CD4-positive, alpha-beta T cell (primary cell): ENCODE measurements around the gene ZNF628. TPM values are rescaled to one million over a fixed set of nuclear protein-coding genes. Genes with fewer than 3 reads are reported as not detected.

Experiments used
- ATAC-seq: fragments of 200-7000 bp; cut with Tn5 transposase; one replicate; pipeline ENCODE4 v1.10.0; 2022; ENCODE audit warnings: mild to moderate bottlenecking; ENCODE audit not compliant: poor library complexity
- CTCF ChIA-PET: fragments of 350-600 bp; sonication (Branson Sonifier 250); formaldehyde crosslinking; loops from one replicate; lab custom pipeline; 2021; ENCODE audit warnings: antibody characterized with exemption, inconsistent platforms; lab: Charles Lee
- POLR2A ChIA-PET: fragments of 350-600 bp; sonication (Branson Sonifier 250); formaldehyde crosslinking; loops from one replicate; lab custom pipeline; 2021; ENCODE audit warnings: antibody characterized with exemption, inconsistent platforms; lab: Charles Lee
- DNase-seq, 14 experiments: peaks; one replicate each; pipeline ENCODE4 v3.0.0-alpha.2; 2013 to 2020; ENCODE audit warnings: mixed read lengths in 2 of 14
- H3K27ac ChIP-seq, 2 donors: one replicate each; pipeline versions ENCODE4 v1.5.1 to v1.7.0; 2013; ENCODE audit warnings: low read length in 2 of 2, low read depth in 1 of 2, mild to moderate bottlenecking in 1 of 2
- H3K27me3 ChIP-seq, 2 experiments: 1 replicate in 1 of 2; 2 replicates in 1 of 2; pipeline versions ENCODE4 v1.6.1 to v1.7.0; 2013; ENCODE audit warnings: low read length in 2 of 2, control low read depth in 1 of 2, mild to moderate bottlenecking in 1 of 2, moderate library complexity in 1 of 2; ENCODE audit not compliant: insufficient read depth in 2 of 2, control insufficient read depth in 1 of 2
- H3K36me3 ChIP-seq: one replicate; pipeline ENCODE4 v1.6.1; 2013; ENCODE audit warnings: low read length, control low read depth; ENCODE audit not compliant: insufficient read depth
- H3K4me1 ChIP-seq: one replicate; pipeline ENCODE4 v1.6.1; 2013; ENCODE audit warnings: low read length, control low read depth; ENCODE audit not compliant: insufficient read depth
- H3K4me3 ChIP-seq: one replicate; pipeline ENCODE4 v1.5.1; 2013; ENCODE audit warnings: mild to moderate bottlenecking, low read length, moderate library complexity
- H3K9me3 ChIP-seq, 2 experiments: 1 replicate in 1 of 2; 2 replicates in 1 of 2; pipeline versions ENCODE4 v1.6.1 to v1.7.0; 2013; ENCODE audit warnings: low read length in 2 of 2, mild to moderate bottlenecking in 2 of 2, control low read depth in 1 of 2, moderate library complexity in 1 of 2; ENCODE audit not compliant: control insufficient read depth in 1 of 2, insufficient read depth in 1 of 2
- H3K27ac Mint-ChIP-seq: one replicate; pipeline ENCODE4 v1.8.0; 2020; ENCODE audit warnings: mixed read lengths
- H3K27me3 Mint-ChIP-seq: one replicate; pipeline ENCODE4 v1.8.0; 2021; ENCODE audit warnings: mixed read lengths
- H3K36me3 Mint-ChIP-seq: one replicate; pipeline ENCODE4 v1.8.0; 2021; ENCODE audit warnings: low read depth, mixed read lengths
- H3K4me1 Mint-ChIP-seq: one replicate; pipeline ENCODE4 v1.8.0; 2021; ENCODE audit warnings: low read depth, mixed read lengths
- H3K4me3 Mint-ChIP-seq: one replicate; pipeline ENCODE4 v1.8.0; 2020; ENCODE audit warnings: mild to moderate bottlenecking, mixed read lengths
- H3K9me3 Mint-ChIP-seq: one replicate; pipeline ENCODE4 v1.8.0; 2020; ENCODE audit warnings: mixed read lengths
- intact Hi-C, 2 experiments: fragments of 100-400 bp; cut with DNase I in 1 of 2; cut with micrococcal nuclease in 1 of 2; formaldehyde crosslinking; loops; one replicate each; pipeline versions ENCODE4 v1.15.1 to v1.9.0; 2023 to 2025; cut with DNase I, micrococcal nuclease
- total RNA-seq, 174 experiments: library from RNA in 2 of 174; stranded (reverse) in 2 of 174; gene quantifications; one replicate each; pipeline ENCODE4 v1.2.3 and lab custom pipeline; 2021 to 2026
- TF ChIP-seq, protein P1 (sequence below): fragments of 200-600 bp; IDR thresholded peaks from one replicate; pipeline ENCODE4 v1.8.0; 2022; ENCODE audit warnings: antibody characterized with exemption, mild to moderate bottlenecking

The ZNF628 gene
- total RNA-seq, 2 experiments from 2014 or later = 26.6 to 27.2 TPM

DNA sequence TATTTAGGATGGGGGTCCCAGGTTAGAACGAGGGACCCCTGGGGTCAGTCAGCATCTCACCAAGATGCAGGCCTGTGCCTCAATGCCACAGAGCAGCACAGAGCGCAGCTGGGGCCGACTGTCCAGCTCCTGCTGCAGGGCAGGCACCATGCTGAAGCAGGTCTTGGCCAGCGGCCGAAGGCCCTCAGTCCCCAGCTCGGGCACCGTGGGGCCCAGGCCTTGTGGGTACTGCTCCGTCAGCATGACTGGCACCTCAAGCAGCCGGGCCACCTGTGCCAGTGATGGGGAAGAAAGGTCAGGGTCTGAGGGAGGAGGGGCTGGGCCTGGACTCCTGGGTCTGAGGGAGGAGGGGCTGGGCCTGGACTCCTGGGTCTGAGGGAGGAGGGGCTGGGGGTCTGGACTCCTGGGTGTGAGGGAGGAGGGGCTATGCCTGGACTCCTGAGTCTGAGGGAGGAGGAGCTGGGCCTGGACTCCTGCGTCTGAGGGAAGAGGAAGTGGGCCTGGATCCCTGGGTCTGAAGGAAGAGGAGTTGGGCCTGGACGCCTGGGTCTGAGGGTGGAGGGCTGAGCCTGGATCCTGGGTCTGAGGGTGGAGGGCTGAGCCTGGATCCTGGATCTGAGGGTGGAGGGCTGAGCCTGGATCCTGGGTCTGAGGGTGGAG, 20.7 kb upstream of the ZNF628 start:
- Histone ChIP-seq H3K4me1 (peaks cover 25% of the 10 kb centered on the region), H3K4me3 (no peak overlapping the region), H3K27ac (no peak overlapping the region), H3K27me3 (peaks cover 12 to 14% of the 10 kb centered on the region in 2 experiments), H3K36me3 (no peaks in the 10 kb centered on the region), H3K9me3 (peaks cover 0 to 7% of the 10 kb centered on the region in 2 experiments)
- Mint-ChIP-seq H3K9me3 (no peaks in the 10 kb centered on the region), H3K27me3 (peaks cover 29% of the 10 kb centered on the region), H3K36me3 (no peaks in the 10 kb centered on the region), H3K4me1 (peaks cover 22% of the 10 kb centered on the region), H3K27ac (no peak overlapping the region), H3K4me3 (no peak overlapping the region)
- DNase-seq (no peak), ATAC-seq (no peak)
- intact Hi-C loops = no loop called here
- POLR2A ChIA-PET = no interaction called here
- TF ChIP-seq, protein P1, sequence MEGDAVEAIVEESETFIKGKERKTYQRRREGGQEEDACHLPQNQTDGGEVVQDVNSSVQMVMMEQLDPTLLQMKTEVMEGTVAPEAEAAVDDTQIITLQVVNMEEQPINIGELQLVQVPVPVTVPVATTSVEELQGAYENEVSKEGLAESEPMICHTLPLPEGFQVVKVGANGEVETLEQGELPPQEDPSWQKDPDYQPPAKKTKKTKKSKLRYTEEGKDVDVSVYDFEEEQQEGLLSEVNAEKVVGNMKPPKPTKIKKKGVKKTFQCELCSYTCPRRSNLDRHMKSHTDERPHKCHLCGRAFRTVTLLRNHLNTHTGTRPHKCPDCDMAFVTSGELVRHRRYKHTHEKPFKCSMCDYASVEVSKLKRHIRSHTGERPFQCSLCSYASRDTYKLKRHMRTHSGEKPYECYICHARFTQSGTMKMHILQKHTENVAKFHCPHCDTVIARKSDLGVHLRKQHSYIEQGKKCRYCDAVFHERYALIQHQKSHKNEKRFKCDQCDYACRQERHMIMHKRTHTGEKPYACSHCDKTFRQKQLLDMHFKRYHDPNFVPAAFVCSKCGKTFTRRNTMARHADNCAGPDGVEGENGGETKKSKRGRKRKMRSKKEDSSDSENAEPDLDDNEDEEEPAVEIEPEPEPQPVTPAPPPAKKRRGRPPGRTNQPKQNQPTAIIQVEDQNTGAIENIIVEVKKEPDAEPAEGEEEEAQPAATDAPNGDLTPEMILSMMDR = no peak
- CTCF ChIA-PET = no interaction called here

DNA sequence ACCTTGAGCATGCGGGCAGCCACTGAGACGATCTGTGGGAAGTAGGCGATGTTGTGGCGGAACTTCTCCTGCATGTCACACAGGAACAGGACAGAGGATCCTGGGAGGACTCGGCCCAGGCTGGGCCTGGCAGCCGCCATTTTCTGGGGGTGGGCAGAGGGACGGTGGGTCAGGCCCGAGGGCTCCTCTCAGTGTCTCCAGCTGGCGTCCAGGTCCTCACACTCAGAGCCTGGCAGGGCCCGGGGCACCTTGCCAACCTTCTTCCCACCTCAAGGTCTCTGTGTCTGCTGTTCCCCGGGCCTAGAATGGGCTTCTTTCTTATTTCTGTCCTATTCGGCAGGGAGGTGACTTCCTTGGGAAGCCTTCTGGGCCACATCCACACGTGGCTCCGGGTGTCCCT, 20.1 kb upstream of the ZNF628 start:
- H3K27me3 Mint-ChIP-seq = peaks cover 25% of the 10 kb centered on the region
- H3K27me3 ChIP-seq = peaks cover 9 to 12% of the 10 kb centered on the region in 2 experiments
- H3K27ac Mint-ChIP-seq = no peak overlapping the region
- peak overlapping the region; percentile 25 for H3K4me3 Mint-ChIP-seq
- H3K4me1 Mint-ChIP-seq = peaks cover 25% of the 10 kb centered on the region
- ChIA-PET CTCF (no interaction called here), POLR2A (no interaction called here)
- peaks cover 26% of the 10 kb centered on the region for H3K4me1 ChIP-seq
- no peaks in the 10 kb centered on the region for H3K36me3 Mint-ChIP-seq
- no peak overlapping the region for H3K4me3 ChIP-seq
- ATAC-seq = no peak
- no peaks in the 10 kb centered on the region for H3K36me3 ChIP-seq
- no peaks in the 10 kb centered on the region for H3K9me3 Mint-ChIP-seq
- no peak for DNase-seq
- no peak overlapping the region for H3K27ac ChIP-seq
- TF ChIP-seq, protein P1 = no peak
- intact Hi-C loops = no loop called here
- H3K9me3 ChIP-seq = peaks cover 0 to 7% of the 10 kb centered on the region in 2 experiments

DNA sequence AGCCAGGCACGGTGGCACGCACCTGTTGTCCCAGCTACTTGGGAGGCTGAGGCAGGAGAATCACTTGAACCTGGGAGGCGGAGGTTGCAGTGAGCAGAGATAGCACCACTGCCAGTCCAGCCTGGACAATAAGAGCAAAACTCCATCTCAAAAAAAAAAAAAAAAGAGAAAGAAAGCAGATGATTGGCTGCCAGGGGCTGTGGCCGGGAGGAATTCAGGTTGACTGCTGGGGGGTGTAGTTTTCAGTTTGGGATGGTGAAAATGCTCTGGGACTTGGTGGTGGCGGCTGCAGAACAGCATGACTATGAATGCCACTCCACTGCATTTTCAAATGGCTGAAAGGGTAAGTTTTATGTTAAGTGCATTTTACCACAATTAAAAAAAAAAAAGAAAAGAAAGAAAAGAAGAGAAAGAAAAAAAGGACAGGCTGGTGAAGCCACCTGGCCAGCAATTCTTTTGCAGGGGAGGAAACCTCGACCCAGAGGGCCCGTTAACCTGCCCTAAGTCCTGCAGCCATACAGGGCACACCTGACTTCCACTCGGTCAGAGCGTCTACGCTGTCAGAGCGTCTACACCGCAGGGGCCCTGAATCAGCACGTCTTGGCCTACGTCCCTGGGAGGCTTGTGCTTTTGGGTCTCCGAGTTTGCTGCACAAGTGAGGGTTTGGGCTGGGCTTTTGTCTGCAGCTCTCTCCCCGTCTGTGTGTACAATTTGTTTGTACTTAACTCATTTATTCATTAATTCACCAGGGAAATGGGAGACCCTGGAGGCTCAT, 18.5 kb upstream of the ZNF628 start:
- Histone ChIP-seq H3K4me1 (peaks cover 22% of the 10 kb centered on the region), H3K27ac (no peak overlapping the region), H3K27me3 (no peaks in the 10 kb centered on the region), H3K9me3 (peaks cover 0 to 2% of the 10 kb centered on the region in 2 experiments), H3K36me3 (no peaks in the 10 kb centered on the region), H3K4me3 (no peak overlapping the region)
- H3K4me3 Mint-ChIP-seq = no peak overlapping the region
- DNase-seq (no peak), ATAC-seq (no peak)
- intact Hi-C loops = no loop called here
- H3K27ac Mint-ChIP-seq = no peak overlapping the region
- TF ChIP-seq, protein P1 = no peak
- no peaks in the 10 kb centered on the region for H3K9me3 Mint-ChIP-seq
- H3K4me1 Mint-ChIP-seq = peaks cover 29% of the 10 kb centered on the region
- H3K36me3 Mint-ChIP-seq = peaks cover 5% of the 10 kb centered on the region
- H3K27me3 Mint-ChIP-seq = peaks cover 18% of the 10 kb centered on the region
- POLR2A ChIA-PET = no interaction called here
- CTCF ChIA-PET = interaction anchor here (1.6 kb wide), 1 partner anchor 46 kb away, joined by 4 read pairs; no protein-coding TSS in a partner anchor
